MCF 10A (cell line): ENCODE data around the gene NANS. TPM values are rescaled to one million over a fixed set of nuclear protein-coding genes. Genes with fewer than 3 reads are reported as not detected.

Source experiments
- Bru-seq: library from RNA; stranded (reverse); fragments of 400-500 nt; gene quantifications from one replicate; lab custom pipeline; 2021; lab: Mats Ljungman, UMichigan
- BruChase-seq, 2 experiments: library from RNA; stranded (reverse); fragments of 400-500 nt; gene quantifications; one replicate each; lab custom pipeline; 2021; lab: Mats Ljungman, UMichigan
- BruUV-seq: library from RNA; stranded (reverse); fragments of 400-500 nt; replicated peaks from 2 replicates; lab custom pipeline; 2021; lab: Mats Ljungman, UMichigan
- CTCF ChIA-PET: fragments of 300-600 bp; sonication (Branson Sonifier 250); formaldehyde crosslinking; extraction: SDS; loops from one replicate; lab custom pipeline; 2021; ENCODE audit warnings: antibody characterized with exemption, inconsistent platforms; lab: Yijun Ruan, JAX
- POLR2A ChIA-PET: fragments of 300-600, 350-650 bp; sonication (Branson Sonifier 250); formaldehyde crosslinking; extraction: SDS; loops from one replicate; lab custom pipeline; 2020; ENCODE audit warnings: antibody characterized with exemption, inconsistent platforms; lab: Yijun Ruan, JAX
- DNase-seq: peaks from one replicate; pipeline ENCODE4 v3.0.0-alpha.2; 2018; ENCODE audit not compliant: unreplicated experiment
- H3K27ac Mint-ChIP-seq: one replicate; pipeline ENCODE4 v1.8.0; 2022; ENCODE audit warnings: mild to moderate bottlenecking, low read depth, mixed read lengths; ENCODE audit not compliant: unreplicated experiment
- H3K27me3 Mint-ChIP-seq: one replicate; pipeline ENCODE4 v1.8.0; 2022; ENCODE audit warnings: mixed read lengths; ENCODE audit not compliant: insufficient read depth, unreplicated experiment
- H3K36me3 Mint-ChIP-seq: one replicate; pipeline ENCODE4 v1.8.0; 2022; ENCODE audit warnings: mild to moderate bottlenecking, moderate library complexity, mixed read lengths; ENCODE audit not compliant: insufficient read depth, unreplicated experiment
- H3K4me1 Mint-ChIP-seq: one replicate; pipeline ENCODE4 v1.8.0; 2022; ENCODE audit warnings: mixed read lengths; ENCODE audit not compliant: insufficient read depth, unreplicated experiment
- H3K4me3 Mint-ChIP-seq: one replicate; pipeline ENCODE4 v1.8.0; 2022; ENCODE audit warnings: mild to moderate bottlenecking, moderate library complexity, mixed read lengths; ENCODE audit not compliant: unreplicated experiment
- H3K9me3 Mint-ChIP-seq: one replicate; pipeline ENCODE4 v1.8.0; 2022; ENCODE audit warnings: mixed read lengths; ENCODE audit not compliant: unreplicated experiment
- CTCF ChIP-seq: fragments of 200-600 bp; IDR thresholded peaks from one replicate; pipeline ENCODE4 v1.8.0; 2022; ENCODE audit warnings: antibody characterized with exemption, mild to moderate bottlenecking; ENCODE audit not compliant: unreplicated experiment
- intact Hi-C: fragments of 100-400 bp; cut with micrococcal nuclease; formaldehyde crosslinking; loops from 2 replicates; pipeline ENCODE4 v1.14.1; 2022
- long read RNA-seq: library from polyadenylated mRNA; stranded (forward); transcript quantifications from one replicate; pipeline ENCODE4 v2.0.0, GENCODE V29; 2022
- total RNA-seq: library from RNA; stranded (reverse); gene quantifications from 2 replicates; pipeline ENCODE4 v1.2.3, GENCODE V29; 2022

The NANS gene
- total RNA-seq (80.8 and 102 TPM in 2 replicates), Bru-seq, nascent RNA (percentile 74 among the genes with signal in this experiment), BruChase-seq, experiment 1, labeled RNA remaining after a 6-hour chase (percentile 72 among the genes with signal in this experiment), BruChase-seq, experiment 2, labeled RNA remaining after a 2-hour chase (percentile 70 among the genes with signal in this experiment)
- long read RNA-seq, transcript NANS-201 (6 exons, 1,170 nt): major isoform, 84 of 104 reads
- long read RNA-seq, partial matches to known transcripts: 11 of 104 reads
- long read RNA-seq, other reads (novel, unspliced or antisense): 8 of 104 reads

- peak within 1 kb of the TSS; percentile 98 for H3K4me3 Mint-ChIP-seq
- H3K27me3 Mint-ChIP-seq: no peaks in the 10 kb centered on the region
- peaks cover 4% of the 10 kb centered on the region for H3K4me1 Mint-ChIP-seq
- ChIA-PET POLR2A (interaction anchor here (0.6 to 4.2 kb wide), 25 partner anchors 9 to 424 kb away, joined by 3 to 29 read pairs (median 4); partner anchors contain the start of genes ANP32B, NCBP1, TBC1D2 and TRMO), CTCF (interaction anchor here (0.5 to 3.0 kb wide), 8 partner anchors 9 to 651 kb away, joined by 3 to 18 read pairs (median 4); no protein-coding TSS in a partner anchor)
- no TSS peak for BruUV-seq
- peaks cover 12% of the 10 kb centered on the region for H3K36me3 Mint-ChIP-seq
- TF ChIP-seq CTCF: no peak
- DNase-seq: peak; percentile 94
- peak within 1 kb of the TSS; percentile 97 for H3K27ac Mint-ChIP-seq
- no peaks in the 10 kb centered on the region for H3K9me3 Mint-ChIP-seq
- intact Hi-C loops: loop anchor here (2.0 to 5.0 kb wide), 3 partner anchors 74 to 201 kb away; partner anchors contain the start of genes ANP32B, TBC1D2 and TRMO
These were observed at the start of gene NANS for GRCh38 chr9:98056269-98057137. Gene NANS (plus strand): TSS chr9:98056732. CDS start chr9:98056809, 77 bp downstream.

- no peak for TF ChIP-seq CTCF
- peak; percentile 23 for DNase-seq
- no TSS peak for BruUV-seq
- ChIA-PET POLR2A (interaction anchor here (0.6 to 2.0 kb wide), 6 partner anchors 10 to 114 kb away, joined by 3 to 6 read pairs (median 4); partner anchors contain the start of gene TRMO), CTCF (interaction anchor here (1.2 to 2.2 kb wide), 3 partner anchors 24 to 119 kb away, joined by 4 to 6 read pairs (median 5); partner anchors contain the start of gene ANP32B)
- Mint-ChIP-seq H3K9me3 (no peaks in the 10 kb centered on the region), H3K4me1 (peaks cover 6% of the 10 kb centered on the region), H3K27ac (no peak overlapping the region), H3K36me3 (peaks cover 100% of the 10 kb centered on the region), H3K4me3 (no peak overlapping the region), H3K27me3 (no peaks in the 10 kb centered on the region)
- intact Hi-C loops: no loop called here
These were observed 49.1 kb upstream of the NANS start for GRCh38 chr9:98007251-98007928.

GRCh38 chr9:98008764-98009163 is 47.8 kb upstream of the NANS start:
- DNase-seq: no peak
- ChIA-PET CTCF (interaction anchor here (0.6 kb wide), 1 partner anchor 35 kb away, joined by 3 read pairs; no protein-coding TSS in a partner anchor), POLR2A (interaction anchor here (0.5 to 2.0 kb wide), 3 partner anchors 9 to 23 kb away, joined by 3 to 5 read pairs (median 3); no protein-coding TSS in a partner anchor)
- no peaks in the 10 kb centered on the region for H3K27me3 Mint-ChIP-seq
- no peak overlapping the region for H3K4me3 Mint-ChIP-seq
- no peak overlapping the region for H3K27ac Mint-ChIP-seq
- intact Hi-C loops: no loop called here
- H3K36me3 Mint-ChIP-seq: peaks cover 100% of the 10 kb centered on the region
- H3K9me3 Mint-ChIP-seq: no peaks in the 10 kb centered on the region
- no TSS peak for BruUV-seq
- H3K4me1 Mint-ChIP-seq: peaks cover 6% of the 10 kb centered on the region
- no peak for TF ChIP-seq CTCF
